Osteoblast (primary cell): ENCODE measurements around the gene MCM10. TPM values are rescaled to one million over a fixed set of nuclear protein-coding genes. Genes with fewer than 3 reads are reported as not detected.

Source experiments
- DNase-seq: peaks from one replicate; pipeline ENCODE4 v3.0.0; 2011; ENCODE audit warnings: low spot score, mixed read lengths; ENCODE audit not compliant: insufficient read length; ENCODE audit errors: missing footprints
- H2AFZ ChIP-seq: 2 replicates; pipeline ENCODE4 v1.6.0; 2011; ENCODE audit warnings: mild to moderate bottlenecking, low read length
- H3K27ac ChIP-seq: 2 replicates; pipeline ENCODE4 v1.5.1; 2011; ENCODE audit warnings: mild to moderate bottlenecking, low read depth, low read length, moderate library complexity
- H3K27me3 ChIP-seq: 2 replicates; pipeline ENCODE4 v1.6.0; 2012; ENCODE audit warnings: mild to moderate bottlenecking, control low read depth, inconsistent platforms, low read length, moderate library complexity; ENCODE audit not compliant: insufficient read depth
- H3K36me3 ChIP-seq: 2 replicates; pipeline ENCODE4 v1.5.1; 2011; ENCODE audit warnings: mild to moderate bottlenecking, low read length, control low read depth, moderate library complexity; ENCODE audit not compliant: insufficient read depth
- H3K4me1 ChIP-seq: 2 replicates; pipeline ENCODE4 v1.5.1; 2011; ENCODE audit warnings: mild to moderate bottlenecking, low read length, control low read depth, moderate library complexity; ENCODE audit not compliant: insufficient read depth
- H3K4me2 ChIP-seq: 2 replicates; pipeline ENCODE4 v1.6.0; 2011; ENCODE audit warnings: mild to moderate bottlenecking, low read length; ENCODE audit not compliant: insufficient read depth
- H3K4me3 ChIP-seq: fragments of 200-600 bp; sonication (generic); 3 replicates; pipeline ENCODE4 v1.5.1; 2012; ENCODE audit warnings: mild to moderate bottlenecking, low read length, inconsistent platforms; ENCODE audit not compliant: insufficient read depth
- H3K79me2 ChIP-seq: 2 replicates; pipeline ENCODE4 v1.6.0; 2012; ENCODE audit warnings: mild to moderate bottlenecking, low read length, control low read depth, inconsistent platforms; ENCODE audit not compliant: insufficient read depth
- H3K9me3 ChIP-seq: 2 replicates; pipeline ENCODE4 v1.5.1; 2011; ENCODE audit warnings: low read depth, low read length, control low read depth
- H4K20me1 ChIP-seq: 2 replicates; pipeline ENCODE4 v1.6.0; 2012; ENCODE audit warnings: mild to moderate bottlenecking, low read length, control low read depth; ENCODE audit not compliant: insufficient read depth
- CTCF ChIP-seq: IDR thresholded peaks from 2 replicates; pipeline ENCODE4 v1.5.1; 2011; ENCODE audit warnings: mild to moderate bottlenecking, low read depth, low read length, moderate library complexity; ENCODE audit errors: extremely low read depth
- small RNA-seq: library from RNA; depleted of rRNA; stranded (forward); fragments of <200 nt; gene quantifications from one replicate; pipeline ENCODE3, GENCODE V24; 2012
- total RNA-seq: library from RNA; depleted of rRNA; stranded (reverse); fragments of >200 nt; gene quantifications from 2 replicates; pipeline ENCODE4 v1.2.3, GENCODE V29; 2012

MCM10 gene
- total RNA-seq, 1 donor = 1.4 TPM

DNA sequence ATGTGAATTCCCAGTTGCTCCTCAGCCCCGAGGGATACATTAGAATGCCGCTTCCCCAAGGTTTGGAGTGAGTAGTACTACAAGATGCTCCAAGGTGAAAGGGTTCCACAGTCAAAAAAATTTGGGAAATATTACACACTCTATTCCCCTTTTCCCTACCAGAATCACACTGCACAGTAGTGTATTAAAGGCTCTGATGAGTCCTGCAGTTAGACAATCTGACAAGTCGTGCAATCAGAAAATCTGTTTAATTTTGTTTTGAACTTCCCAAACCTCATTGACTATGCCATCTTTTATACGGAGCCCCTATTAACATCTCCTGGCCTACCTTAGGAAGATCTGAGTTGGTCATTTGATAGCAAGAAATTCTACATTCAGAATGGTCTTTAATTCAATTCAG, 86.4 kb downstream of the MCM10 start:
- DNase-seq = no peak
- Histone ChIP-seq H3K36me3 (no peaks in the 10 kb centered on the region), H3K79me2 (no peaks in the 10 kb centered on the region), H3K4me1 (no peaks in the 10 kb centered on the region), H3K27ac (no peak overlapping the region), H3K4me3 (no peak overlapping the region), H2AFZ (no peak overlapping the region), H3K27me3 (peaks cover 3% of the 10 kb centered on the region), H4K20me1 (no peaks in the 10 kb centered on the region), H3K9me3 (no peaks in the 10 kb centered on the region), H3K4me2 (no peak overlapping the region)
- no peak for TF ChIP-seq CTCF

DNA sequence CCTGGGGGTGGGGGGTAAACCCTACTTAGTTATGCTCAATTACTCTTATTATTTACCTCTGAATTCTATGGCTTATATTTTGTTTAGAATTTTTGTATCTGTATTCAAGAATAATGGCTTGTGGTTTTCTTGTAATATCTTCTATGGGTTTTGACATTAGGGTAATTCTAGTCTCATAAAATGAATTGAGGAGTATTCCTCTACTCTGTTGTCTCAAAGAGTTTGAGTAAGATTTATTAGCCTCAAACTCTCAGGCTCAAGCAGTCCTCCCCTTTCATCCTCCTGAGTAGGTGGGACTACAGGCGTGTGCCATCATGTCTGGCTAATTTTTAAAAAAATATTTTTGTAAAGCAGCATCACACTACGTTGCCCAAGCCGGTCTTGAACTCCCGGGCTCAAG, 92.4 kb downstream of the MCM10 start:
- no peaks in the 10 kb centered on the region for H3K9me3 ChIP-seq
- no peak overlapping the region for H3K4me2 ChIP-seq
- no peak overlapping the region for H3K4me3 ChIP-seq
- no peak for DNase-seq
- H3K79me2 ChIP-seq = no peaks in the 10 kb centered on the region
- no peaks in the 10 kb centered on the region for H3K36me3 ChIP-seq
- peaks cover 7% of the 10 kb centered on the region for H3K27me3 ChIP-seq
- H3K4me1 ChIP-seq = no peaks in the 10 kb centered on the region
- no peak overlapping the region for H2AFZ ChIP-seq
- TF ChIP-seq CTCF = no peak
- H3K27ac ChIP-seq = no peak overlapping the region
- no peaks in the 10 kb centered on the region for H4K20me1 ChIP-seq

- Histone ChIP-seq H3K27me3 (peaks cover 7% of the 10 kb centered on the region), H3K4me2 (no peak overlapping the region), H2AFZ (no peak overlapping the region), H3K9me3 (no peaks in the 10 kb centered on the region), H3K27ac (no peak overlapping the region), H3K4me1 (no peaks in the 10 kb centered on the region), H3K36me3 (no peaks in the 10 kb centered on the region), H4K20me1 (no peaks in the 10 kb centered on the region), H3K79me2 (no peaks in the 10 kb centered on the region), H3K4me3 (no peak overlapping the region)
- no peak for TF ChIP-seq CTCF
- DNase-seq = no peak
Observed at GRCh38 chr10:13256627-13257026, 95.3 kb downstream of the MCM10 start.

DNA sequence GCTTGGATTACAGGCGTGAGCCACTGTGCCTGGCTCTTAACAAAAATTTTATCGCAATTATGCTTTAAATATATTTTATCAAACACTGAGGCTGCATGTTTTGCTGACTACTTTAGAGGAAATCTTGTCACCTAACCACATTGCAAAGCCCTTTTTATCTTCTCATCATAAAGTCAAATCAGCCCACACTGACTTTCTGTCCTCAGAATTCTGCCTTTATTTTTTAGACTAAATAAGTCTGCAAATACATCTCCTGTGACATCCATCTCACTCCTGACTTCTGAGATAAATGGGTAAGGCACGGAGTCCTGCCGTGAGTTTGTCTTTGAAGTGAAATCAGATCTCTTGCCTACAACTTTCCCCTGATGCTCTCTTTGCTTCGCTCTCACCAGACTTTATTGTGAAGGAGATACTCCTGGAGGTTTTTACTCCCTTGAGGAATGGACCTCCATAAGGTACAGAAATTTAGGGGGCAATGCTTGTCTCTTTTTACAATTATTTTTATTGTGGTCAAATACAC, 96.3 kb downstream of the MCM10 start:
- Histone ChIP-seq H3K27ac (no peak overlapping the region), H3K79me2 (no peaks in the 10 kb centered on the region), H3K4me1 (no peaks in the 10 kb centered on the region), H3K4me3 (no peak overlapping the region), H3K9me3 (no peaks in the 10 kb centered on the region), H3K36me3 (no peaks in the 10 kb centered on the region), H2AFZ (no peak overlapping the region), H3K4me2 (no peak overlapping the region), H3K27me3 (peaks cover 7% of the 10 kb centered on the region), H4K20me1 (no peaks in the 10 kb centered on the region)
- no peak for TF ChIP-seq CTCF
- DNase-seq = no peak

Small RNA genes lying within 50 kb of the gene (small RNA-seq; reads per million reads assigned to genes)
- not detected for gene RNU6-6P

Other genes with a start within 250 kb of the MCM10 start
- 0.29 and 0.72 TPM in 2 replicates for gene CCDC3, start 159.8 kb upstream of the MCM10 start, total RNA-seq
- 132 and 140 TPM in 2 replicates for gene OPTN, start 61.4 kb upstream of the MCM10 start, total RNA-seq
- not detected in 2 replicates for gene UCMA, start 72.8 kb downstream of the MCM10 start, total RNA-seq
- 28.6 and 38.9 TPM in 2 replicates for gene PHYH, start 138.5 kb downstream of the MCM10 start, total RNA-seq
- 31.1 and 37.4 TPM in 2 replicates for gene SEPHS1, start 186.7 kb downstream of the MCM10 start, total RNA-seq